Psoas muscle (tissue), 8 donors: ENCODE results near the gene PPP2R2C. TPM values are rescaled to one million over a fixed set of nuclear protein-coding genes. Genes with fewer than 3 reads are reported as not detected.

ENCODE experiments used
- ATAC-seq, 4 donors: fragments of 200-7000 bp; cut with Tn5 transposase; one replicate each; pipeline ENCODE4 v1.9.1; 2020; ENCODE audit warnings: moderate library complexity in 3 of 4, mild to moderate bottlenecking in 2 of 4
- DNase-seq, 2 donors: peaks; one replicate each; pipeline ENCODE4 v3.0.0-alpha.2; 2020
- H3K27ac ChIP-seq: fragments of 200-600 bp; one replicate; pipeline ENCODE4 v1.8.0; 2022
- H3K27me3 ChIP-seq, 3 donors: fragments of 200-600 bp in 1 of 3; one replicate each; pipeline versions ENCODE4 v1.6.1 to v1.8.0; 2013 to 2022; ENCODE audit warnings: low read length in 2 of 3, mild to moderate bottlenecking in 2 of 3, moderate library complexity in 1 of 3; ENCODE audit not compliant: insufficient read depth in 3 of 3
- H3K36me3 ChIP-seq, 2 donors: fragments of 200-600 bp in 1 of 2; one replicate each; pipeline versions ENCODE4 v1.6.1 to v1.8.0; 2013 to 2022; ENCODE audit warnings: low read depth in 1 of 2, mild to moderate bottlenecking in 1 of 2, moderate library complexity in 1 of 2; ENCODE audit not compliant: insufficient read depth in 1 of 2
- H3K4me1 ChIP-seq: fragments of 200-600 bp; one replicate; pipeline ENCODE4 v1.8.0; 2022
- H3K4me3 ChIP-seq: fragments of 200-600 bp; one replicate; pipeline ENCODE4 v1.8.0; 2022; ENCODE audit warnings: mild to moderate bottlenecking
- H3K9me3 ChIP-seq: fragments of 200-600 bp; one replicate; pipeline ENCODE4 v1.8.0; 2022
- CTCF ChIP-seq: fragments of 200-600 bp; IDR thresholded peaks from one replicate; pipeline ENCODE4 v1.8.0; 2022; ENCODE audit warnings: antibody characterized with exemption
- WGBS, 3 donors: extraction: QIAGEN DNeasy Blood & Tissue Kit; methylation state at CpG; one replicate each; pipeline versions ENCODE4 v1.1.6 to v1.1.7; 2013; 5-methylcytosine and 5-hydroxymethylcytosine counted together
- intact Hi-C, 2 donors: fragments of 100-400 bp; cut with DNase I; formaldehyde crosslinking; loops; one replicate each; pipeline versions ENCODE4 v1.11.0 to v1.14.2; 2022
- polyA plus RNA-seq, 3 donors: library from polyadenylated mRNA; stranded (reverse); fragments of 200-250 nt; gene quantifications; one replicate each; pipeline ENCODE4 v1.2.3, GENCODE V29; 2013
- total RNA-seq, 4 donors: library from RNA; stranded (reverse); fragmentation: NEBNext Ultra II Directional in 2 of 4; extraction: Animal tissue kit (Norgen Biotek cat#: 25700) in 2 of 4; gene quantifications; one replicate each; pipeline versions ENCODE4 v1.2.1 to v1.2.4, GENCODE V29; 2021 to 2023
- donor health status: healthy with polysubstance abuse.
- donor health status: DM: no; HTN: no; CAD: no; lungs with moderate emphysema.
- donor health status: Bipolar disorder and iron deficiency.
- donor health status: healthy.
- donor health status: DM: yes; HTN: yes; CAD: no.
- donor health status: DM: no; HTN: no; CAD: no.
- donor health status: DM: no; HTN: no; CAD: no.
- donor health status: DM: yes; HTN: yes; CAD: no.

The PPP2R2C gene
- total and polyA plus RNA-seq, 7 donors, result 0.08 to 3.2 (median 1.2) TPM

GRCh38 chr4:6440506-6441201 lies 31.8 kb downstream of the PPP2R2C start:
- intact Hi-C loops, result no loop called here

GRCh38 chr4:6439120-6439762 lies 33.2 kb downstream of the PPP2R2C start:
- ATAC-seq, result no peak
- peaks cover 0 to 21% (median 6%) of the 10 kb centered on the region in 3 donors for H3K27me3 ChIP-seq
- no peak overlapping the region for H3K27ac ChIP-seq
- TF ChIP-seq CTCF, result no peak
- no peaks in the 10 kb centered on the region for H3K4me1 ChIP-seq
- intact Hi-C loops, result no loop called here
- 67 to 74% (median 72%) methylated on average over 6 of the region's 6 CpGs for WGBS, 3 donors
- no peaks in the 10 kb centered on the region for H3K36me3 ChIP-seq
- H3K9me3 ChIP-seq, result peaks cover 18% of the 10 kb centered on the region
- no peak overlapping the region for H3K4me3 ChIP-seq
- DNase-seq, result no peak

More at GRCh38 chr4:6440506-6441201, 31.8 kb downstream of the PPP2R2C start:
- Histone ChIP-seq H3K36me3 (no peaks in the 10 kb centered on the region), H3K4me3 (no peak overlapping the region), H3K4me1 (no peaks in the 10 kb centered on the region), H3K27me3 (peaks cover 0 to 30% (median 6%) of the 10 kb centered on the region in 3 donors), H3K27ac (no peak overlapping the region), H3K9me3 (peaks cover 6% of the 10 kb centered on the region)
- ATAC-seq, result no peak
- 56 to 72% (median 57%) methylated on average over 7 to 8 of the region's 8 CpGs for WGBS, 3 donors
- no peak for DNase-seq
- no peak for TF ChIP-seq CTCF

- no peaks in the 10 kb centered on the region for H3K36me3 ChIP-seq
- WGBS, 3 donors, result 66 to 70% (median 69%) methylated on average over 5 of the region's 5 CpGs
- no peak overlapping the region for H3K4me3 ChIP-seq
- ATAC-seq (no peak), DNase-seq (no peak)
- H3K4me1 ChIP-seq, result no peaks in the 10 kb centered on the region
- no peak overlapping the region for H3K27ac ChIP-seq
- H3K9me3 ChIP-seq, result peaks cover 18% of the 10 kb centered on the region
- intact Hi-C loops, result no loop called here
- TF ChIP-seq CTCF, result no peak
- peaks cover 0 to 11% (median 8%) of the 10 kb centered on the region in 3 donors for H3K27me3 ChIP-seq
Observed at GRCh38 chr4:6437826-6438238, 34.6 kb downstream of the PPP2R2C start.

- ATAC-seq, result no peak
- Histone ChIP-seq H3K36me3 (no peaks in the 10 kb centered on the region), H3K4me1 (no peaks in the 10 kb centered on the region), H3K9me3 (peaks cover 15% of the 10 kb centered on the region), H3K4me3 (no peak overlapping the region), H3K27me3 (peaks cover 0 to 6% (median 3%) of the 10 kb centered on the region in 3 donors), H3K27ac (no peak overlapping the region)
- TF ChIP-seq CTCF, result no peak
- no peak for DNase-seq
- intact Hi-C loops, result no loop called here
Observed at GRCh38 chr4:6435010-6435409, 37.4 kb downstream of the PPP2R2C start.
